Activated naive CD4-positive, alpha-beta T cell treated with anti-CD3 and anti-CD28 coated beads, Interleukin-2, amount 50 U/mL, for 16 hours (primary cell): ENCODE measurements around the gene MISP3.
"Not testable (repeated sequence)": the region's sequence is repeated elsewhere in the genome, so short reads cannot be mapped to it uniquely, and the experiment has no call there.

Source experiments
- DNase-seq: peaks from one replicate; pipeline ENCODE4 v3.0.0-alpha.2; 2020

The MISP3 gene

DNA sequence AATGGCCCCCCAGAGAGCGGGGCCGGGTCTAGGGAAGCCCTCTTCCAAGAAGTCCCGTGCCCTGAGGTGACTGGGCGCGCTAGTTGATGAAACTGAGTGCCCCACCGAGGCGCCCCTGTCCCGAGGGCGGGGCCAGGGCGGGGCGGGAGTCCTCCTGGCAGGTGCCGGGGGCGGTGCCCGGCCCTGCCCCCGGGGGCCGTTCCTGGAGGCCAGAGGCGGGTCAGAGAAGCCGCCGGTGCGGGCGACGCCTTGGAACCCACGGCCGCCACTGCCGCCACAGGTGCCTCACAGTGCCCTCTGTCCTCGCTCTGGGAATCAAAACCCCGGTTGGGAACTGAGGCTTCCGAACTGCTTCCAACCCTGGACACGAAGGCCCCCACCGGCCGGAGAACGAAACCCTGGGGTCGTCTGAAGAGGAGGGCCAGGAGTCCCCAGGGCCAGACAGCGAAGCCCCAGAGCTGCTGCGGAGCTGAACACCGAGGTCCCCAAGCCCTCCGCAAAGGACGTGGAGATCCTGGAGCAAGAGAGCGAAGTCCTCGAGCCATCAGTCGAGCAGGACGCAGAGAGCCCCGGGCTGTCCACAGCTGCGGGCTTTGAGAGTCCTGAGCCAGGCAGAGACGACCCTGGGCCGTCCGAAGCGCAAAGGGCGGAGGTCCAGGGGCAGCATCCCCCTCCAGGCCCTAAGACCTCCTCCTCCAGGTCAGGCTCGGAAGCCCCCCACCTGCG, at the start of gene MISP3:
Gene MISP3, plus strand, starts transcription at position 252 of the 726 bp plus-strand sequence. CDS start 524 bp downstream, outside the sequence.
- DNase-seq: no peak

DNA sequence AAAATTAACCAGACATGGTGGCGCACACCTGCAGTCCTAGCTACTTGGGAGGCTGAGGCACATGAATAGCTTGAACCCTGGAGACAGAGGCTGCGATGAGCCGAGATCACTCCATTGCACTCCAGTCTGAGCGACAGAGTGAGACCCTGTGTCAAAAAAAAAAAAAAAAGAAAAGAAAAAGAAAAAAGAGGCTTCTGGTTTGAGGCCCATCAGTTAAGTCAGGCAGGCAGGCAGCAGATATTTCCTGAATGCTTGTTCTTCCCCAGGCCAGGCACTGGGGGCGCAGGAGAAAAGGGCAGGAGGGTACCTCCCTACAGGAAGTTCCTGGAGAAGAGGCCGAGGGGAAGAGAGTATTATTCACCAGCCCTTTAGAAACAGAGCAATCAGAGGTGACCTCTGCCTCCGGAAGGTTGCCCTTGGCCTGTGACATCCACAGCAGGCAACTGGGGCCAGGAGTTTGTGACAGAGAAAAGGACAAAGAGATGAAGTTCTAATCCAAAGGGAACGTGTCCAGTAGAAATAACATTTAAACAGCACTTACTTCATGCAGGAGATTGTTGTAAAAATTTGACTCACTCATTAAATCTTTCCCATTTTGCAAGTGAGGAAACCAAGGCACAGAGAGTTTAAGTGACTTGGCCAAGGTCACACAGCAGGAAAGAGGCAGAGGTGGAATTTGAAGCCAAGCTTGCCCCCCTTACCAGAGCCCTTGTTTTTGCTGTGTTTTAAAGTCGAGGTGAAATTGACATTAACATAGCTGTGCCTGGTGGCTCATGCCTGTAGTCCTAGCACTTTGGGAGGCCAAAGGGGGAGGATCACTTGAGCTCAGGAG, 49.0 kb upstream of the MISP3 start:
- DNase-seq: no peak

DNA sequence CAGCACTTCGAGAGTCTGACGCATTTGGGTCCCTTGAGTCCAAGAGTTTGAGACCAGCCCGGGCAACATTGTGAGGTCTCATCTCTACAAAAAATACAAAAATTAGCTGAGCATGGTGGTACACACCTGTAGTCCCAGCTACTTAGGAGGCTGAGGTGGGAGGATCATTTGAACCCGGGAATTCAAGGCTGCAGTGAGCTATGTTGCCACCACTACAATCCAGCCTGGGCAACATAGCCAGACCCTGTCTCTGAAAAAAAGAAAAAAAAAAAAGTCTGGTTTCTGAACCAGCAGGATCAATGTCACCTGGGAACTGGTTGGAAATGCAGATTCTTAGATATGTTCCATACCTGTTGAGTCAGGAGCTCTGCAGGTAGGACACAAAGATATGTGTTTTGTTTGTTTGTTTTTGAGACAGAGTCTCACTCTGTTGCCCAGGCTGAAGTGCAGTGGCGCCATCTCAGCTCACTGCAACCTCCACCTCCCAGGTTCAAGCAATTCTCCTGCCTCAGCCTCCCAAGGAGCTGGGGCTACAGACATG, 45.9 kb upstream of the MISP3 start:
- DNase-seq: not testable (repeated sequence)

DNA sequence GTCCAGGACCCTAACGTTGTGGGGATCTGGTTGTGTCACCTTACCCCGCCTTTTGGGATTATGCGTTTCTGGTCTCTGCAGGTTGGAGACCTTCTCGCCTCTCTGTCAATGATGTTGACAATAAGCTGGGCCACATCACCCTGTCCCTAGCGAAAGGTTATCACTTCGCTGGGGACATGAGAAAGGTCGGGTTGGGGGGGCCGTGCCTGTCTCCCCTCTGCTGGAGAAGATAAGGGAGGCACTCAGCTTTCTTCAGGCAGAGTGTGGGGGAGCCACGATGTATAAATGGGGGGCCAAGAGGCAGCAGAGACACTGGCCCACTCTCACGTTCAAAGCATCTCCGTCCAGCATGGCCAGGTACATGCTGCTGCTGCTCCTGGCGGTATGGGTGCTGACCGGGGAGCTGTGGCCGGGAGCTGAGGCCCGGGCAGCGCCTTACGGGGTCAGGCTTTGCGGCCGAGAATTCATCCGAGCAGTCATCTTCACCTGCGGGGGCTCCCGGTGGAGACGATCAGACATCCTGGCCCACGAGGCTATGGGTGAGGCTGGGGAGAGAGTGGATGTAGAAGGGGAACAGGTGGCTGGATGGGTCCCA, 44.6 kb upstream of the MISP3 start, which contains the start of gene RLN3:
Gene RLN3, plus strand, starts transcription at position 293 of the 595 bp plus-strand sequence. Its CDS starts 57 bp downstream, at position 350.
- DNase-seq: no peak

DNA sequence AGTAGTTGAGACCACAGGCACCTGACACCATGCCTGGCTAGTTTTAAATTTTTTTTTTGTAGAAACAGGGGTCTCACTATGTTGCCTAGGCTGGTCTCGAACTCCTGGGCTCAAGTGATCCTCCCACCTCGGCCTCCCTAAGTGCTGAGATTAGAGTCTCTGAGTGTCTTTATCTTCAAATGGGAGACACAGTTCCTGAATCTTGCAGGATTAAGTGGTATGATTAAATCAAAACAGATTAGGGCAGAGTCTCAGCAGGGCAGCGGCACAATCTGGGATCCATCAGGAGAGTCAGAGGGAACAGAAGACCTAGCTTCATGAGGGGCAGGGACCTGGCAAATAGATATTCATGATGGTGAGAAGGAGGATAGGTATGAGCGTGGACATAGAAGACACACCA, 43.7 kb upstream of the MISP3 start:
- no peak for DNase-seq

DNA sequence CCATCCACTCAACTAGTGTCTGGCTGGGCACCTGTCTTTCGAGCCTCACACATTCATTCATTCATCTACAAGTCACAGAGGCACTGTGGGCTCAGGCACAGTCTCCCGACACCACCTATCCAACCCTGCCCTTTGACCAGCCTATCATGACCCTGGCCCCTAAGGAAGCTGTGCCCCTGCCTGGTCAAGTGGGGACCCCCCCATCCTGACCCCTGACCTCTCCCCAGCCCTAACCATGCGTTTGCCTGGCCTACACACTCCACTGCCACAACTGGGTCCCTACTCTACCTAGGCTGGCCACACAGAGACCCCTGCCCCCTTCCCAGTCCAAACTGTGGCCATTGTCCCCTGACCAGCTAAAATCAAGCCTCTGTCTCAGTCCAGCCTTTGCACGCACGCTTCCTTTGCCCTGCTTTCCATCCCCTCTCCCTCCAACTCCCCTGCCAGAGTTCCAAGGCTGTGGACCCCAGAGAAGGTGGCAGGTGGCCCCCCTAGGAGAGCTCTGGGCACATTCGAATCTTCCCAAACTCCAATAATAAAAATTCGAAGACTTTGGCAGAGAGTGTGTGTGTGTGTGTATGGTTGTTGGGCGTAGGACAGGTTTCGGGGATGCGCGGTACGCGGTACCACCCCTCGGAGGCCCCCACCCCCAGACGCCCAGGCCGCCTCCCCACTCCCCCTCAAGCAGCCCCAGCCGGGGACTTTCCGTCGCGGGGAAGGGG, 41.4 kb upstream of the MISP3 start:
- no peak for DNase-seq

DNA sequence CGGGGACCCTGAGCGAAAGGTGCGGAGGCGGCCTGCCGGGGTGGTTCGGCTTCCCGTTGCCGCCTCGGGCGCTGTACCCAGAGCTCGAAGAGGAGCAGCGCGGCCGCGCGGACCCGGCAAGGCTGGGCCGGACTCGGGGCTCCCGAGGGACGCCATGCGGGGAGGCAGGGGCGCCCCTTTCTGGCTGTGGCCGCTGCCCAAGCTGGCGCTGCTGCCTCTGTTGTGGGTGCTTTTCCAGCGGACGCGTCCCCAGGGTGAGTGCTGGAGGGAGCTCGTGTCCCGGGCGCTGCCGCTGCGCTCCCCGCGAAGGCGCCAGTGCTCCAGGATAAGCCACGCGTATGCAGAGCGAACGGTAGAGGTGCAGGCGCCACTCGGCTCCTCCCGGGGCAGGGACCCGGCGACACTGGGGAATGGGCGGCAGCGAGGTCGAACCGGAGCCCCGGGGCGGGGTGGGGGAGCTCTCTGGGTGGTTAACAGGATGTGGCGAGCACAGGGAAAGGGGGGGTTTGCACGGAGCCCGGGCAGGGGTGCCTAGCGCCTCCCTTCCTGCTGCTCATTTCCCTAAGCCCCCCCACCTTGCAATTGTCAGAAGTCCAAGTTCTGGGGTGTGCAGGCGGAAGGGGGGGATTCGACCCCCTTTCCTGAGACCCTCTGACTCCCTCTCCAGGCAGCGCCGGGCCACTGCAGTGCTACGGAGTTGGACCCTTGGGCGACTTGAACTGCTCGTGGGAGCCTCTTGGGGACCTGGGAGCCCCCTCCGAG, 40.7 kb upstream of the MISP3 start, which contains the start of gene IL27RA:
Gene IL27RA, plus strand, starts transcription at position 44 of the 762 bp plus-strand sequence. Its CDS starts 111 bp downstream, at position 155.
- DNase-seq: peak; percentile 81

DNA sequence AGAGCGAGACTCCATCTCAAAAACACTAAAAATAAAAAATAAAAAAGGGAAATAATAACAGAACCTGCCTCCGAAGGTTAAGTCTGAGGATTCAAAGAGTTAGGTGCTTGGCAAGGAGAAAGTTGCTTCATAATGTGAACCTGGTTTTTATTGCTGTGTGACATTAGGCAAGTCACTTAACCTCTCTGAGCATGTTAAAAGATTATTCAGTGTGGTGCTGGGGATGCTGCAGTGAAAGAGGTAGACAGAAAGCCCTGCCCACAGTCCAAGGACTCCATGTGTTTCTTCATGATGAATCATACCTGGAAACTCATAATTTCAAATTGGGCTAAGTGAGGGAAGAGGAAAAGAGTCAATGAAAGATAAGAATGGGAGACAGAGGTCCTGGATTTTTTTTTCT, 38.6 kb upstream of the MISP3 start:
- no peak for DNase-seq

DNA sequence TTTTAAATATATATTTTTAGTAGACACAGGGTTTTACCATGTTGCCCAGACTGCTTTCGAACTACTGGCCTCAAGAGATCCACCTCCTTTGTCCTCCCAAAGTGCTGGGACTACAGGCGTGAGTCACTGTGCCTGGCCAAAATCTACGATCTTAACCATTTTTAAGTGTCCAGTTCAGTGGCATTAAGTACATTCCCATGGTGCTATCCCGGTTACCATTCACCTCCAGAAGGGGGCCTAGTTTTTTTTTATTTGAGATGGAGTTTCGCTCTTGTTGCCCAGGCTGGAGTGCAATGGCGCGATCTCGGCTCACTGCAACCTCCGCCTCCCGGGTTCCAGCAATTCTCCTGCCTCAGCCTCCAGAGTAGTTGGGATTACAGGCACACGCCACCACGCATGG, 37.4 kb upstream of the MISP3 start:
- DNase-seq: not testable (repeated sequence)

DNA sequence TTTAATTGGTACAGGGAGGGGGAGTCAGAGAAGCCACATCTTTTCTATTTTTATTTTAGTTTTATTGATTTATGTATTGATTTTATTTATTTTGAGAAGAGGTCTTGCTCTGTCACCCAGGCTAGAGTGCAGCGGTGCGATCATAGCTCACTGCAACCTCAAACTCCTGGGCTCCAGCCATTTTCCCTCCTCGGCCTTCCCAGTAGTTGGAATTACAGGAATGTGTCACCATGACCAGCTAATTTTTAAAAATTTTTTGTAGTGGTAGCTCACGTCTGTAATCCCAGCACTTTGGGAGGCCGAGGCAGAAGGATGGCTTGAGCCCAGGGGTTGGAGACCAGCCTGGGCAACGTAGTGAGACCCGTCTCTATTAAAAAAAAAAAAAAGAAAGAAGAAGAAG, 36.9 kb upstream of the MISP3 start:
- no peak for DNase-seq

DNA sequence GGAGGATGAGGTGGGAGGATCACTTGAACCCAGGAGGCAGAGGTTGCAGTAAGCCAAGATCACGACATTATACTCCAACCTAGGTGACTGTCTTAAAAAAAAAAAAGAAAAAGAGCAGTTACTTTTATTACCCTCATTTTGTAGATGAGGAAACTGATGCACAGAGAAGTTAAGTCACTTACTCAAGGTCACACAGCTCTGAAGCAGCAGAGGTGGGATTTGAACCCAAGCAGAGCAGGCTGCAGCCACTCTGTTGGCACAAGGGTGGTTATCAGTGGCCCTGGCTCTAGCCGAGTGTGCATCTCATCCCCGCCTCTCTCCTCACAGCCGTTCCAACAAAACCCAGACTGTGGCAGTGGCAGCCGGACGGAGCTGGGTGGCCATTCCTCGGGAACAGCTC, 33.4 kb upstream of the MISP3 start:
- DNase-seq: no peak

DNA sequence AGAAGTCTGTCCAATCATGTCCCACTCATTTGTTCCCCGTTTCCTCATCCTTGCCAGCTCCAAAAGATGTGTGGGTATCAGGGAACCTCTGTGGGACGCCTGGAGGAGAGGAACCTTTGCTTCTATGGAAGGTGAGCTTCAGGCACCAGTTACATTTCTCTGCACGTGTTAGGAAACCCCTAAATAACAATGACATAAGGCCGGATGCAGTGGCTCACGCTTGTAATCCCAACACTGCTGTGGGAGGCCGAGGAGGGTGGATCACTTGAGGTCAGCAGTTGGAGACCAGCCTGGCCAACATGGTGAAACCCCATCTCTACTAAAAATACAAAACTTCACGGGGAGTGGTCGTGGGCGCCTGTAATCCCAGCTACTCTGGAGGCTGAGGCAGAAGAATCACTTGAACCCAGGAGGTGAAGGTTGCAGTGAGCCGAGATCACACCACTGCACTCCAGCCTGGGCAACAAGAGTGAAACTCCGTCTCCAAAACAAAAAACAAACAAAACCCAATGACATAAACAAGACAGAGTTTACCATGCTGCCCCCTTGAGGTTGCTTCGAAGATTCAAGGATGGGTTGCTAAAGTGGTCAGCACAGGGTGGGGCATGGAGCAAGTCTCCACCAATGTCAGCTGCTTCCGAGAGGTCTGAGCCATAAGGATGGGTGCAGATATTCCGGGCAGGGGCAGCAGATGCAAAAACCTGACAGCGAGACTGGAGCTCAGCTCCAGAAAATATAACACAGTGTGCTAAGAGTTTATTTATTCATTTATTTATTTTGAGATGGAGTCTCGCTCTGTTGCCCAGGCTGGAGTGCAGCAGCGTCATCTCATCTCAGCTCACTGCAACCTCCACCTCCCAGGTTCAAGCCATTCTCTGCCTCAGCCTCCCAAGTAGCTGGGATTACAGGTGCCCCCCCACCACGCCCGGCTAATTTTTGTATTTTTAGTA, 29.7 kb upstream of the MISP3 start:
- not testable (repeated sequence) for DNase-seq

DNA sequence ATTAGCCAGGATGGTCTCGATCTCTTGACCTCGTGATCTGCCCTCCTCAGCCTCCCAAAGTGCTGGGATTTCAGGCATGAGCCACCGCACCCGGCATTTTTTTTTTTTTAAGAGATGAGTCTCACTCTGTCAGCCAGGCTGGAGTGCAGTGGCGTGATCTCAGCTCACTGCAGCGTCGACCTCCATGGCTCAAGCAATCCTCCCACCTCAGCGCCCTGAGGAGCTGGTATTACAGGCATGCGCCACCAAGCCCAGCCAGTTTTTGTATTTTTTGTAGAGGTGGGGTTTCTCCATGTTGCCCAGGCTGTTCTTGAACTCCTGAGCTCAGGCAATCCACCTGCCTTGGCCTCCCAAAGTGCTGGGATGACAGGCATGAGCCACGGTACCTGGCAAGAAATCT, 24.7 kb upstream of the MISP3 start:
- not testable (repeated sequence) for DNase-seq

DNA sequence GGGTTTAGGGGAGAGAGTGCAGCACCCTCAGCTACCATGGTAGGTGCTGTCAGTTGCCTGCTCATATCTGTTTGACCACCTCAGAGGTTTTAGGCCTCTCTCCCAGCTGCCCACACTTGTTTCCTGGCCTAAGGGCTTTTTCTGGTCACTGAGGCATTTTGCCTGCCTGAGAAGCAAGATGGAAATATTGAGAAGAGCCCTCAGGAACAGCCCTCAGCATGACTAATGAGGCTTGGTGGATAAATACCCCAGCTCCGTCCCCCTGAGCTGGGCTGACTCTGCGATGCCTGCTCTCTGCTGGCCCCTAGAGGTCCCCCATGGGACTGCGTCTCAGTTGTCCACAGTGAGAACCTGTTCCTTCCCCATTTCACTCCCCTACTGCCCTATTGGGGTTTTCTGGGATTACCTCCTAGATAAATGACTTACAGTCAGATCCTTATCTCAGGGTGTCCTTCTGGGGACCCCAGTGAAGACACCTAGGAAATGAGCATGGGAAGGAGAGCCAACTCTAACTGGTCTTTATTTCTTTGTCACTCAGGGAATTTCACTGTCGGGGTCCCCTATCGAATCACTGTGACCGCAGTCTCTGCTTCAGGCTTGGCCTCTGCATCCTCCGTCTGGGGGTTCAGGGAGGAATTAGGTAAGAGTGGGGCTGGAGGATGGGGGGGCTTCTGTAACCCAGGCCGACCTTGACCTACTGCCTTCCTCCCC, 24.0 kb upstream of the MISP3 start:
- DNase-seq: peak; percentile 78

DNA sequence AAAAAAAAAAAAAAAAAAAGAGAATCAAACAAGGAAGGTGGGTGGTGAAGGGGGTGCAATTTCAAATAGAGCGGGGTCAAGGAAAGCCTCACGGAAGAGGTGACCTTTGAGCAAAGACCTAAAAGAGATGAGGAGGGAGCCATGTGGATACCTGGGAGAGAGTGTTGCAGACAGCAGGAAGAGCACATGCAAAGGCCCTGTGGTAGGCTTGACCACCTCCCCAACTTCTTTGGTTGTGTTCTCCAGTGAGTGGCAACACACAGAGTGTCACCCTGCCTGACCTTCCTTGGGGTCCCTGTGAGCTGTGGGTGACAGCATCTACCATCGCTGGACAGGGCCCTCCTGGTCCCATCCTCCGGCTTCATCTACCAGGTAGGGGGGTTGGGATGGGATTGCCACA, 22.1 kb upstream of the MISP3 start:
- DNase-seq: no peak

DNA sequence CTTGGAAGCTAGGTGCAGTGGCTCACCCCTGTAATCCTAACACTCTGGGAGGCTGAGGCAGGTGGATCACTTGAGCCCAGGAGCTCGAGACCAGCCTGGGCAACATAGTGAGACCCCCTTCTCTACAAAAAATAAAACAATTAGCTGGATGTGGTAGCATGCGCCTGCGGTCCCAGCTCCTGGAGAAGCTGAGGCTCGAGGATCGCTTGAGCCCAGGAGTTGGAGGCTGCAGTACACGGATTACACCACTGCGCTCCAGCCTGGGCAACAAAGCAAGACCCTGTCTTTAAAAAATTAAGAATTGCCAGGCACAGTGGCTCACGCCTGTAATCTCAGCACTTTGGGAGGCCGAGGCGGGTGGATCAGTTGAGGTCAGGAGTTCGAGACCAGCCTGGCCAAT, 21.6 kb upstream of the MISP3 start:
- DNase-seq: not testable (repeated sequence)

DNA sequence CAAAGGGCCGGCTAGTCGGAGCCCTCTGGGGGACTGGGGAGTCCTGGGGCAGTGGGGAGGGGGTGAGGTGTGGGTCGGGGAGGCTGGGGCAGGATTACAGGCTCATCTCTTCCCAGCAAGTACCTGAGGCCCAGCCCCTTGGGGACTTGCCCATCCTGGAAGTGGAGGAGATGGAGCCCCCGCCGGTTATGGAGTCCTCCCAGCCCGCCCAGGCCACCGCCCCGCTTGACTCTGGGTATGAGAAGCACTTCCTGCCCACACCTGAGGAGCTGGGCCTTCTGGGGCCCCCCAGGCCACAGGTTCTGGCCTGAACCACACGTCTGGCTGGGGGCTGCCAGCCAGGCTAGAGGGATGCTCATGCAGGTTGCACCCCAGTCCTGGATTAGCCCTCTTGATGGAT, 20.6 kb upstream of the MISP3 start:
- no peak for DNase-seq

DNA sequence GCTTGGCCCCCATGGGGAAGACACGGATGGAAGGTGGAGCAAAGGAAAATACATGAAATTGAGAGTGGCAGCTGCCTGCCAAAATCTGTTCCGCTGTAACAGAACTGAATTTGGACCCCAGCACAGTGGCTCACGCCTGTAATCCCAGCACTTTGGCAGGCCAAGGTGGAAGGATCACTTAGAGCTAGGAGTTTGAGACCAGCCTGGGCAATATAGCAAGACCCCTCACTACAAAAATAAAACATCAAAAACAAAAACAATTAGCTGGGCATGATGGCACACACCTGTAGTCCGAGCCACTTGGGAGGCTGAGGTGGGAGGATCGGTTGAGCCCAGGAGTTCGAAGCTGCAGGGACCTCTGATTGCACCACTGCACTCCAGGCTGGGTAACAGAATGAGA, 20.1 kb upstream of the MISP3 start:
- DNase-seq: no peak

DNA sequence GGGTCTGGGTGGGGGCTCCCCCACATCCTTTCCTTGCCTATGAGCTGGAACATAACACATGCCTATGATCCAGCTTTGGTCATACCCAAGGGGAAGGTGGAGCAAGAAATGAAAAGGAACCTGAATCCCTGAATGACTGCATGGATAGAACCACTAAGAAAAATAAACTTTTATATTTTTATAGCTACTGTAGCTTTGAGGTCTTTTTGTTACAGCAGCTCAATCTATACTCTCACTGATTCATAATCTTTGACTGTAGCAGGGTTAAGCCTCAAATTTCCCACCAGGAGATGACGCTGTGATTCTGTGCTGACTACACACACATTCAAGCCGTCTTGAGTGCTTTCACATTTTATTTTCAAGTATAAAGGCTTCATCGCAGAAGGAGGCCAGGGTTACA, 19.6 kb upstream of the MISP3 start:
- DNase-seq: no peak

DNA sequence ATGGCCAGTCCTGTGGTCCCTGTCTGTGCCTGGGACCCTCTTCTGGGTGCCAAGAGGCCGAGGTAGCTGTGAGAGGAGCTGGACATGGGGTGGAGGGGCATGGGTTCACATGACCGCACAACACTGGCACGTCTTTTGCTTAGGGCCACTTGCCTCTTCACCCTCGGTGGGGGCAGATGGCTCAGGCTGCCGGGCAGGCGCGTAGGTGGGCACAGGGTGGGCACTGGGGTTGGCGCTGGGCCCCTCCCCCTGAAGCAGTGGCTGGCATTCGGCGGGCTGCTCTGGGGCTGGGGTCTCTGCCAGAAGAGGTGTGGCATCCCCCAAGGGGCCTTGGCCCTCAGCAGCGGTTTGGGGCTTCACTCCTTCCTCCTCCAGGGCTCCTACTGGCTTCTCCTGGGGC, 19.1 kb upstream of the MISP3 start:
- DNase-seq: no peak
